Upper lobe of left lung (tissue), 4 donors: ENCODE measurements around the gene EXOC3L2.

Experiments
- EP300 ChIP-seq, 4 donors: sonication (generic); formaldehyde crosslinking; IDR thresholded peaks; one replicate each; pipeline ENCODE4 v1.5.1; 2017; ENCODE audit warnings: antibody characterized with exemption in 4 of 4, control low read depth in 2 of 4
- POLR2A ChIP-seq, 4 donors: fragments of 450-650 bp; IDR thresholded peaks; one replicate each; pipeline ENCODE4 v1.5.1; 2016 to 2017; ENCODE audit warnings: antibody characterized with exemption in 4 of 4, mild to moderate bottlenecking in 2 of 4
- POLR2AphosphoS5 ChIP-seq, 2 donors: sonication (generic); formaldehyde crosslinking; IDR thresholded peaks; one replicate each; pipeline ENCODE4 v1.5.1; 2017; ENCODE audit warnings: antibody characterized with exemption in 2 of 2
- TF ChIP-seq, protein P1 (sequence below), 6 experiments: fragments of 450-650 bp in 4 of 6; fragments of 200-600 bp in 2 of 6; sonication (generic) in 2 of 6; IDR thresholded peaks; one replicate each; pipeline ENCODE4 v1.5.1; 2016 to 2019; ENCODE audit warnings: antibody characterized with exemption in 6 of 6

DNA sequence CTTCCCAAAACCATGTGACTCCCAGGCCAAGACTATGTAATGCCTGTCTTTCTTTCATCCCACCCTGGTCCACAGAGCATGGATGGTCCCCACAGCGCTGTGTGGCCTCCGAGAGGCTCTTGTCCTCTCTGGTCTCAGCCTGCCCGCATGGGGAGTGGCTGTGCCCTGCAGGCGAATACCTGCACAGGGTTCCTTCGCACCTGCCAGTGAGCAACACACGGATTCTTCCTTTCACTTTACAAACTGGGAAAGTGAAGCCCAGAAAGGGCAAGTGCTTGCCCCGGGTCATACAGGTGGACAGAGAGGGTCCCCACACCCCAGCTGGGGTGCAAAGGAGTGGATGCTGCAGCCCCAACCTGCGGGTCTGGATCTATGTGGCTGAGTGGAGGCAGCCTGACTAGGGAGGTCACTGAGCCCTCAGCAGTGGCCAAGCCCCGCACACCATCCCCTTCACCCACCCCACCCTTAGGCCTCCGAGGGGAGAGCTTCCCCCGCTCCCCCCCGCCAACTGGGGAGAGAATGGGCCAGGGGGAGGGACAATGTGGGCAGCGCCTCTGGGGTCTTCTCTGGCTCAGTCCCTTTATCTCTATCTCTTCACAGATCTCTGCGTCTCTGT is 5.1 kb upstream of the EXOC3L2 start:
- TF ChIP-seq, protein P1, sequence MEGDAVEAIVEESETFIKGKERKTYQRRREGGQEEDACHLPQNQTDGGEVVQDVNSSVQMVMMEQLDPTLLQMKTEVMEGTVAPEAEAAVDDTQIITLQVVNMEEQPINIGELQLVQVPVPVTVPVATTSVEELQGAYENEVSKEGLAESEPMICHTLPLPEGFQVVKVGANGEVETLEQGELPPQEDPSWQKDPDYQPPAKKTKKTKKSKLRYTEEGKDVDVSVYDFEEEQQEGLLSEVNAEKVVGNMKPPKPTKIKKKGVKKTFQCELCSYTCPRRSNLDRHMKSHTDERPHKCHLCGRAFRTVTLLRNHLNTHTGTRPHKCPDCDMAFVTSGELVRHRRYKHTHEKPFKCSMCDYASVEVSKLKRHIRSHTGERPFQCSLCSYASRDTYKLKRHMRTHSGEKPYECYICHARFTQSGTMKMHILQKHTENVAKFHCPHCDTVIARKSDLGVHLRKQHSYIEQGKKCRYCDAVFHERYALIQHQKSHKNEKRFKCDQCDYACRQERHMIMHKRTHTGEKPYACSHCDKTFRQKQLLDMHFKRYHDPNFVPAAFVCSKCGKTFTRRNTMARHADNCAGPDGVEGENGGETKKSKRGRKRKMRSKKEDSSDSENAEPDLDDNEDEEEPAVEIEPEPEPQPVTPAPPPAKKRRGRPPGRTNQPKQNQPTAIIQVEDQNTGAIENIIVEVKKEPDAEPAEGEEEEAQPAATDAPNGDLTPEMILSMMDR (IDR thresholded peaks at IDR 0.05), result no peak
- TF ChIP-seq POLR2A (IDR thresholded peaks at IDR 0.05) (no peak), EP300 (IDR thresholded peaks at IDR 0.05) (no peak), POLR2AphosphoS5 (IDR thresholded peaks at IDR 0.05) (no peak)
